Muscle of arm (tissue), 14 donors: ENCODE measurements around the gene SRA1. TPM values are rescaled to one million over a fixed set of nuclear protein-coding genes. Genes with fewer than 3 reads are reported as not detected.
A peak's percentile ranks its signal among the peaks of the same experiment; 100 is the strongest.
"Not testable (repeated sequence)": the region's sequence is repeated elsewhere in the genome, so short reads cannot be mapped to it uniquely, and the experiment has no call there.

ENCODE experiments used
- DNase-seq: peaks from one replicate; pipeline ENCODE4 v3.0.0-alpha.2; 2013
- long read RNA-seq, 11 donors: transcript quantifications; one replicate each; lab custom pipeline, GENCODE V29; 2026
- polyA plus RNA-seq, 12 donors: library from polyadenylated mRNA; unstranded; fragments of 120-200 nt; gene quantifications; one replicate each; pipeline ENCODE4 v1.2.1, GENCODE V29; 2013; ENCODE audit not compliant: insufficient read length in 12 of 12

Gene SRA1
- polyA plus RNA-seq: 10 to 100 TPM in 11 of 12 donors, not detected in 1; 16.2 to 25.3 (median 21.7) TPM
- long read RNA-seq, donor 1, transcript SRA1-205 (4 exons, 1,466 nt): minor isoform, 6 of 21 reads
- long read RNA-seq, donor 1, transcript SRA1-201 (5 exons, 2,107 nt): major isoform, 13 of 21 reads
- long read RNA-seq, donor 1, partial matches to known transcripts: 0 of 21 reads
- long read RNA-seq, donor 1, other reads (novel, unspliced or antisense): 0 of 21 reads
- long read RNA-seq, donor 2, transcript SRA1-205 (4 exons, 1,466 nt): minor isoform, 6 of 46 reads
- long read RNA-seq, donor 2, transcript SRA1-201 (5 exons, 2,107 nt): major isoform, 13 of 46 reads
- long read RNA-seq, donor 2, partial matches to known transcripts: 26 of 46 reads
- long read RNA-seq, donor 2, other reads (novel, unspliced or antisense): 0 of 46 reads
- long read RNA-seq, donor 3, transcript SRA1-201 (5 exons, 2,107 nt): major isoform, 8 of 9 reads
- long read RNA-seq, donor 3, partial matches to known transcripts: 0 of 9 reads
- long read RNA-seq, donor 3, other reads (novel, unspliced or antisense): 0 of 9 reads
- long read RNA-seq, donor 4, transcript SRA1-201 (5 exons, 2,107 nt): major isoform, 5 of 13 reads
- long read RNA-seq, donor 4, partial matches to known transcripts: 0 of 13 reads
- long read RNA-seq, donor 4, other reads (novel, unspliced or antisense): 6 of 13 reads
- long read RNA-seq, donor 5, transcript SRA1-201 (5 exons, 2,107 nt): major isoform, 16 of 21 reads
- long read RNA-seq, donor 5, transcript SRA1-205 (4 exons, 1,466 nt): minor isoform, 5 of 21 reads
- long read RNA-seq, donor 5, partial matches to known transcripts: 0 of 21 reads
- long read RNA-seq, donor 5, other reads (novel, unspliced or antisense): 0 of 21 reads
- long read RNA-seq, donor 6, transcript SRA1-205 (4 exons, 1,466 nt): minor isoform, 5 of 17 reads
- long read RNA-seq, donor 6, transcript SRA1-201 (5 exons, 2,107 nt): major isoform, 11 of 17 reads
- long read RNA-seq, donor 6, partial matches to known transcripts: 0 of 17 reads
- long read RNA-seq, donor 6, other reads (novel, unspliced or antisense): 0 of 17 reads
- long read RNA-seq, donor 7, transcript SRA1-201 (5 exons, 2,107 nt): major isoform, 6 of 8 reads
- long read RNA-seq, donor 7, partial matches to known transcripts: 0 of 8 reads
- long read RNA-seq, donor 7, other reads (novel, unspliced or antisense): 0 of 8 reads
- long read RNA-seq, donor 8, transcript SRA1-201 (5 exons, 2,107 nt): major isoform, 18 of 29 reads
- long read RNA-seq, donor 8, transcript SRA1-205 (4 exons, 1,466 nt): minor isoform, 10 of 29 reads
- long read RNA-seq, donor 8, partial matches to known transcripts: 0 of 29 reads
- long read RNA-seq, donor 8, other reads (novel, unspliced or antisense): 0 of 29 reads
- long read RNA-seq, donor 9, transcript SRA1-201 (5 exons, 2,107 nt): major isoform, 9 of 12 reads
- long read RNA-seq, donor 9, partial matches to known transcripts: 0 of 12 reads
- long read RNA-seq, donor 9, other reads (novel, unspliced or antisense): 0 of 12 reads
- long read RNA-seq, donor 10, transcript SRA1-201 (5 exons, 2,107 nt): major isoform, 13 of 16 reads
- long read RNA-seq, donor 10, partial matches to known transcripts: 0 of 16 reads
- long read RNA-seq, donor 10, other reads (novel, unspliced or antisense): 0 of 16 reads
- long read RNA-seq, donor 11, transcript SRA1-201 (5 exons, 2,107 nt): major isoform, 12 of 16 reads
- long read RNA-seq, donor 11, partial matches to known transcripts: 0 of 16 reads
- long read RNA-seq, donor 11, other reads (novel, unspliced or antisense): 0 of 16 reads

- peak; percentile 95 for DNase-seq
Measured at GRCh38 chr5:140557136-140557805, at the start of gene SRA1. Gene SRA1, minus strand, starts transcription at chr5:140557473. Its CDS starts 21 bp downstream, at chr5:140557452.

GRCh38 chr5:140607031-140607430, 49.8 kb upstream of the SRA1 start:
- DNase-seq: no peak

GRCh38 chr5:140605879-140606278, 48.6 kb upstream of the SRA1 start:
- no peak for DNase-seq

- no peak for DNase-seq
Measured at GRCh38 chr5:140603734-140604133, 46.5 kb upstream of the SRA1 start.

- not testable (repeated sequence) for DNase-seq
Measured at GRCh38 chr5:140603446-140603698, 46.1 kb upstream of the SRA1 start.

GRCh38 chr5:140602147-140602546, 44.9 kb upstream of the SRA1 start:
- DNase-seq: no peak

- no peak for DNase-seq
Measured at GRCh38 chr5:140600096-140600495, 42.8 kb upstream of the SRA1 start.

GRCh38 chr5:140598836-140599235, 41.6 kb upstream of the SRA1 start:
- no peak for DNase-seq

GRCh38 chr5:140596321-140596741, 39.1 kb upstream of the SRA1 start:
- no peak for DNase-seq

- DNase-seq: peak; percentile 37
Measured at GRCh38 chr5:140595538-140596300, 38.4 kb upstream of the SRA1 start.

GRCh38 chr5:140594169-140594568, 36.9 kb upstream of the SRA1 start:
- no peak for DNase-seq

GRCh38 chr5:140593070-140593469, 35.8 kb upstream of the SRA1 start:
- not testable (repeated sequence) for DNase-seq

- no peak for DNase-seq
Measured at GRCh38 chr5:140591747-140592372, 34.6 kb upstream of the SRA1 start.

- no peak for DNase-seq
Measured at GRCh38 chr5:140590861-140591260, 33.6 kb upstream of the SRA1 start.

GRCh38 chr5:140588311-140589070, 31.2 kb upstream of the SRA1 start:
- DNase-seq: no peak

GRCh38 chr5:140587495-140587894, 30.2 kb upstream of the SRA1 start:
- DNase-seq: no peak

GRCh38 chr5:140579188-140579747, 22.0 kb upstream of the SRA1 start:
- DNase-seq: not testable (repeated sequence)

- no peak for DNase-seq
Measured at GRCh38 chr5:140576776-140577201, 19.5 kb upstream of the SRA1 start.
